DMS79 (cell line): ENCODE data around the gene FIG4.
"Not testable (repeated sequence)": the region's sequence is repeated elsewhere in the genome, so short reads cannot be mapped to it uniquely, and the experiment has no call there.

Source experiments
- DNase-seq: peaks from one replicate; lab custom pipeline; 2025; lab: John Stamatoyannopoulos, UW

The FIG4 gene

GRCh38 chr6:109760208-109760607 is 69.1 kb downstream of the FIG4 start:
- DNase-seq, result no peak

- no peak for DNase-seq
Measured at GRCh38 chr6:109762166-109762565, 71.1 kb downstream of the FIG4 start.

GRCh38 chr6:109762769-109763441 is 71.8 kb downstream of the FIG4 start:
- DNase-seq, result no peak

GRCh38 chr6:109766167-109766566 is 75.1 kb downstream of the FIG4 start:
- no peak for DNase-seq

GRCh38 chr6:109767961-109768360 is 76.9 kb downstream of the FIG4 start:
- no peak for DNase-seq

GRCh38 chr6:109768485-109768884 is 77.4 kb downstream of the FIG4 start:
- no peak for DNase-seq

- DNase-seq, result no peak
Measured at GRCh38 chr6:109769213-109769612, 78.1 kb downstream of the FIG4 start.

GRCh38 chr6:109770047-109770446 is 79.0 kb downstream of the FIG4 start:
- no peak for DNase-seq

- no peak for DNase-seq
Measured at GRCh38 chr6:109770779-109771178, 79.7 kb downstream of the FIG4 start.

GRCh38 chr6:109771939-109772755 is 81.1 kb downstream of the FIG4 start:
- not testable (repeated sequence) for DNase-seq

- peak; percentile 76 for DNase-seq
Measured at GRCh38 chr6:109772883-109773431, 81.9 kb downstream of the FIG4 start.

- no peak for DNase-seq
Measured at GRCh38 chr6:109781001-109781400, 89.9 kb downstream of the FIG4 start.

GRCh38 chr6:109782491-109782999 is 91.4 kb downstream of the FIG4 start:
- no peak for DNase-seq

GRCh38 chr6:109783250-109783986 is 92.3 kb downstream of the FIG4 start:
- DNase-seq, result no peak

GRCh38 chr6:109787312-109787711 is 96.2 kb downstream of the FIG4 start:
- no peak for DNase-seq

GRCh38 chr6:109788687-109789086 is 97.6 kb downstream of the FIG4 start:
- DNase-seq, result no peak

- no peak for DNase-seq
Measured at GRCh38 chr6:109790131-109790530, 99.0 kb downstream of the FIG4 start.

- DNase-seq, result no peak
Measured at GRCh38 chr6:109791301-109791700, 100.2 kb downstream of the FIG4 start.

GRCh38 chr6:109793021-109793420 is 101.9 kb downstream of the FIG4 start:
- DNase-seq, result no peak

- DNase-seq, result peak; percentile 37
Measured at GRCh38 chr6:109793792-109794191, 102.7 kb downstream of the FIG4 start.

GRCh38 chr6:109794201-109794923 is 103.3 kb downstream of the FIG4 start:
- DNase-seq, result no peak
